ENCODE measurements around the gene DLGAP1.

Gene DLGAP1

GRCh38 chr18:3793111-3793510 is 662.0 kb downstream of the DLGAP1 start:
- H3F3A ChIP-seq (ENCODE audit: insufficient read depth), result no peaks in the 10 kb centered on the region
- no peaks in the 10 kb centered on the region for H3K9me3 ChIP-seq (ENCODE audit: insufficient read depth, low read length)
- H3K9ac ChIP-seq (ENCODE audit: low read length), result no peak overlapping the region
- no peak overlapping the region for H3K27ac ChIP-seq (ENCODE audit: low read depth, low read length)
- H3K79me2 ChIP-seq (ENCODE audit: insufficient read depth, low read length), result no peaks in the 10 kb centered on the region
- no peak overlapping the region for H3K4me2 ChIP-seq (ENCODE audit: low read depth, low read length, poor library complexity, severe bottlenecking)
- no peaks in the 10 kb centered on the region for H3K27me3 ChIP-seq (ENCODE audit: low read length)
- H3K9me2 ChIP-seq (replicated peaks; ENCODE audit: insufficient read depth, low read length), result no peaks in the 10 kb centered on the region
- H3K36me3 ChIP-seq (ENCODE audit: low read length), result no peaks in the 10 kb centered on the region
- no peak overlapping the region for H3K4me3 ChIP-seq (ENCODE audit: insufficient read depth, low read length, poor library complexity, severe bottlenecking)
- H4K20me1 ChIP-seq (ENCODE audit: low read depth, low read length), result no peaks in the 10 kb centered on the region
- TF ChIP-seq EZH2phosphoT487 (conservative IDR thresholded peaks at IDR 0.05; ENCODE audit: low read length) (no peak), CTCF (IDR thresholded peaks at IDR 0.05; ENCODE audit: insufficient read depth, low read length, poor library complexity, severe bottlenecking) (no peak)
- H2AFZ ChIP-seq (ENCODE audit: low read depth, low read length, severe bottlenecking), result no peak overlapping the region

GRCh38 chr18:3792711-3793110 is 662.4 kb downstream of the DLGAP1 start:
- H2AFZ ChIP-seq (ENCODE audit: low read depth, low read length, severe bottlenecking), result no peak overlapping the region

GRCh38 chr18:3791238-3791637 is 663.9 kb downstream of the DLGAP1 start:
- Histone ChIP-seq H3K4me2 (ENCODE audit: low read depth, low read length, poor library complexity, severe bottlenecking) (no peak overlapping the region), H2AFZ (ENCODE audit: low read depth, low read length, severe bottlenecking) (no peak overlapping the region), H3F3A (ENCODE audit: insufficient read depth) (no peaks in the 10 kb centered on the region), H3K36me3 (ENCODE audit: low read length) (no peaks in the 10 kb centered on the region), H3K9ac (ENCODE audit: low read length) (no peak overlapping the region), H3K27me3 (ENCODE audit: low read length) (no peaks in the 10 kb centered on the region), H3K79me2 (ENCODE audit: insufficient read depth, low read length) (no peaks in the 10 kb centered on the region), H4K20me1 (ENCODE audit: low read depth, low read length) (no peaks in the 10 kb centered on the region), H3K4me3 (ENCODE audit: insufficient read depth, low read length, poor library complexity, severe bottlenecking) (no peak overlapping the region), H3K9me2 (replicated peaks; ENCODE audit: insufficient read depth, low read length) (no peaks in the 10 kb centered on the region), H3K9me3 (ENCODE audit: insufficient read depth, low read length) (no peaks in the 10 kb centered on the region), H3K27ac (ENCODE audit: low read depth, low read length) (no peak overlapping the region)
- TF ChIP-seq CTCF (IDR thresholded peaks at IDR 0.05; ENCODE audit: insufficient read depth, low read length, poor library complexity, severe bottlenecking) (no peak), EZH2phosphoT487 (conservative IDR thresholded peaks at IDR 0.05; ENCODE audit: low read length) (no peak)

More at GRCh38 chr18:3792711-3793110, 662.4 kb downstream of the DLGAP1 start:
- Histone ChIP-seq H3K9me2 (replicated peaks; ENCODE audit: insufficient read depth, low read length) (no peaks in the 10 kb centered on the region), H3K9ac (ENCODE audit: low read length) (no peak overlapping the region), H3K27ac (ENCODE audit: low read depth, low read length) (no peak overlapping the region), H3K79me2 (ENCODE audit: insufficient read depth, low read length) (no peaks in the 10 kb centered on the region), H3K36me3 (ENCODE audit: low read length) (no peaks in the 10 kb centered on the region), H3K4me3 (ENCODE audit: insufficient read depth, low read length, poor library complexity, severe bottlenecking) (no peak overlapping the region), H3F3A (ENCODE audit: insufficient read depth) (no peaks in the 10 kb centered on the region), H4K20me1 (ENCODE audit: low read depth, low read length) (no peaks in the 10 kb centered on the region), H3K27me3 (ENCODE audit: low read length) (no peaks in the 10 kb centered on the region), H3K9me3 (ENCODE audit: insufficient read depth, low read length) (no peaks in the 10 kb centered on the region), H3K4me2 (ENCODE audit: low read depth, low read length, poor library complexity, severe bottlenecking) (no peak overlapping the region)
- TF ChIP-seq EZH2phosphoT487 (conservative IDR thresholded peaks at IDR 0.05; ENCODE audit: low read length) (no peak), CTCF (IDR thresholded peaks at IDR 0.05; ENCODE audit: insufficient read depth, low read length, poor library complexity, severe bottlenecking) (no peak)
